Measurements from ENCODE around the gene FBLIM1.

Gene FBLIM1

GRCh38 chr1:15758953-15759661 lies 512 bp downstream of the FBLIM1 start:
- no peak for TF ChIP-seq CTCF (conservative IDR thresholded peaks at IDR 0.05)
- peak overlapping the region; percentile 71; the same call in 1 of the 2 replicates for H3K27ac ChIP-seq

- no peak for TF ChIP-seq CTCF (conservative IDR thresholded peaks at IDR 0.05)
These were observed 2.1 kb downstream of the FBLIM1 start for GRCh38 chr1:15760520-15761211.

GRCh38 chr1:15761366-15762128 lies 3.0 kb downstream of the FBLIM1 start:
- H3K27ac ChIP-seq: no peak overlapping the region
- TF ChIP-seq CTCF (conservative IDR thresholded peaks at IDR 0.05): no peak

More at GRCh38 chr1:15760520-15761211, 2.1 kb downstream of the FBLIM1 start:
- no peak overlapping the region for H3K27ac ChIP-seq

GRCh38 chr1:15762546-15762945 lies 4.0 kb downstream of the FBLIM1 start:
- TF ChIP-seq CTCF (conservative IDR thresholded peaks at IDR 0.05): no peak
- H3K27ac ChIP-seq: no peak overlapping the region

GRCh38 chr1:15764269-15764764 lies 5.7 kb downstream of the FBLIM1 start:
- TF ChIP-seq CTCF (conservative IDR thresholded peaks at IDR 0.05): no peak
- H3K27ac ChIP-seq: no peak overlapping the region

GRCh38 chr1:15764890-15765289 lies 6.3 kb downstream of the FBLIM1 start:
- H3K27ac ChIP-seq: no peak overlapping the region
- no peak for TF ChIP-seq CTCF (conservative IDR thresholded peaks at IDR 0.05)
